HepG2 (cell line): Measurements from ENCODE around the gene PGA4. TPM values are rescaled to one million over a fixed set of nuclear protein-coding genes. Genes with fewer than 3 reads are reported as not detected.

Source experiments
- DBP ChIP-seq: sonication (generic); formaldehyde crosslinking; IDR thresholded peaks from 2 replicates; pipeline ENCODE4 v1.4.0; 2020; ENCODE audit warnings: missing genetic modification reagents; ENCODE audit errors: not compliant biosample characterization
- DNMT3B ChIP-seq: conservative IDR thresholded peaks from 2 replicates; pipeline ENCODE4 v1.6.1; 2016; ENCODE audit warnings: missing biosample characterization, control low read depth
- HNF4G ChIP-seq, 2 experiments: sonication (generic) in 1 of 2; formaldehyde crosslinking in 1 of 2; IDR thresholded peaks; 2 replicates each; pipeline versions ENCODE4 v1.4.0 to v1.6.1; 2011 to 2020; ENCODE audit warnings: borderline replicate concordance in 2 of 2, low read depth in 2 of 2, mild to moderate bottlenecking in 2 of 2, low read length in 1 of 2, missing genetic modification reagents in 1 of 2, moderate library complexity in 1 of 2
- HOXA9 ChIP-seq: sonication (generic); formaldehyde crosslinking; IDR thresholded peaks from 2 replicates; pipeline ENCODE4 v1.8.1; 2022; ENCODE audit warnings: missing genetic modification reagents, mild to moderate bottlenecking, moderate library complexity, borderline replicate concordance
- MIER3 ChIP-seq: IDR thresholded peaks from 2 replicates; pipeline ENCODE4 v1.6.1; 2016; ENCODE audit warnings: missing compliant biosample characterization, borderline replicate concordance
- MYPOP ChIP-seq: sonication (generic); formaldehyde crosslinking; IDR thresholded peaks from 2 replicates; pipeline ENCODE4 v1.8.1; 2023; ENCODE audit warnings: mild to moderate bottlenecking, moderate library complexity, missing genetic modification reagents
- PITX1 ChIP-seq: sonication (generic); formaldehyde crosslinking; IDR thresholded peaks from 2 replicates; pipeline ENCODE4 v1.5.1; 2020; ENCODE audit warnings: mild to moderate bottlenecking, missing genetic modification reagents
- POLR2A ChIP-seq, 2 experiments: IDR thresholded peaks; 2 replicates each; pipeline ENCODE4 v1.6.1; 2011; ENCODE audit warnings: low read depth in 2 of 2, low read length in 2 of 2, mild to moderate bottlenecking in 1 of 2, moderate library complexity in 1 of 2; ENCODE audit not compliant: insufficient read depth in 1 of 2
- PRDM15 ChIP-seq: sonication (generic); formaldehyde crosslinking; IDR thresholded peaks from 2 replicates; pipeline ENCODE4 v1.4.0; 2020; ENCODE audit warnings: missing genetic modification reagents
- TBX2 ChIP-seq: sonication (generic); formaldehyde crosslinking; IDR thresholded peaks from 2 replicates; pipeline ENCODE4 v1.5.0; 2020; ENCODE audit warnings: missing genetic modification reagents, mild to moderate bottlenecking, borderline replicate concordance
- TSC22D2 ChIP-seq: sonication (generic); formaldehyde crosslinking; IDR thresholded peaks from 2 replicates; pipeline ENCODE4 v1.5.1; 2020; ENCODE audit warnings: missing genetic modification reagents, mild to moderate bottlenecking, borderline replicate concordance
- ZHX2 ChIP-seq, 2 experiments: sonication (generic) in 1 of 2; formaldehyde crosslinking in 1 of 2; IDR thresholded peaks; 2 replicates each; pipeline versions ENCODE4 v1.6.1 to v1.9.0; 2014 to 2022; ENCODE audit warnings: antibody characterized with exemption in 1 of 2, borderline replicate concordance in 1 of 2, inconsistent platforms in 1 of 2, low read depth in 1 of 2, missing genetic modification reagents in 1 of 2
- ZNF136 ChIP-seq: sonication (generic); formaldehyde crosslinking; IDR thresholded peaks from 2 replicates; pipeline ENCODE4 v1.8.1; 2022; ENCODE audit warnings: low read depth, mild to moderate bottlenecking, moderate library complexity, missing genetic modification reagents
- ZNF337 ChIP-seq: sonication (generic); formaldehyde crosslinking; IDR thresholded peaks from 2 replicates; pipeline ENCODE4 v1.5.1; 2020; ENCODE audit warnings: missing genetic modification reagents, low read depth, mild to moderate bottlenecking, borderline replicate concordance
- ZNF619 ChIP-seq: sonication (generic); formaldehyde crosslinking; IDR thresholded peaks from 2 replicates; pipeline ENCODE4 v1.4.0; 2020; ENCODE audit warnings: mild to moderate bottlenecking, missing genetic modification reagents
- polyA plus RNA-seq, 8 experiments: library from polyadenylated mRNA; depleted of rRNA in 3 of 8; stranded (reverse) in 7 of 8; unstranded in 1 of 8; fragments of >200 nt; fragmentation: Illumina TruSeq in 4 of 8; extraction: Trizol in 4 of 8; gene quantifications; 2 replicates each; pipeline versions ENCODE4 v1.2.1 to v1.2.3, GENCODE V29; 2011 to 2016; ENCODE audit warnings: low read depth in 4 of 8, missing spikeins in 1 of 8, mixed read lengths in 1 of 8; ENCODE audit not compliant: insufficient read depth in 1 of 8
- total RNA-seq, 5 experiments: library from RNA; depleted of rRNA; stranded (reverse); fragments of >200 nt; fragmentation: Illumina TruSeq; extraction: Trizol; gene quantifications; 2 replicates each; pipeline ENCODE4 v1.2.3, GENCODE V29; 2016; ENCODE audit warnings: low read depth in 1 of 5

PGA4 gene
- total and polyA plus RNA-seq, 2 of the 13 experiments (the other 11 are each of a cell fraction or from before 2014, with no cell fraction given): not detected

GRCh38 chr11:61254403-61255025 is 32.4 kb downstream of the PGA4 start (continued):
- TF ChIP-seq TSC22D2 (CRISPR knock-in tag): no peak
- TF ChIP-seq MIER3 (CRISPR knock-in tag): no peak
- TF ChIP-seq DNMT3B (CRISPR knock-in tag): no peak
- no peak for TF ChIP-seq ZNF619
- no peak for TF ChIP-seq PITX1 (CRISPR knock-in tag)
- TF ChIP-seq HNF4G (IDR thresholded peaks at IDR 0.05; ENCODE audit: borderline replicate concordance, low read depth, low read length): no peak
- TF ChIP-seq HNF4G (CRISPR knock-in tag; IDR thresholded peaks at IDR 0.05; ENCODE audit: borderline replicate concordance, low read depth): no peak
- no peak for TF ChIP-seq DBP
- TF ChIP-seq ZNF136: no peak
- TF ChIP-seq MYPOP (CRISPR knock-in tag): no peak
- no peak for TF ChIP-seq HOXA9
- TF ChIP-seq PRDM15 (CRISPR knock-in tag): no peak
- no peak for TF ChIP-seq ZNF337 (CRISPR knock-in tag)
- no peak for TF ChIP-seq TBX2 (CRISPR knock-in tag)
- TF ChIP-seq ZHX2 (IDR thresholded peaks at IDR 0.05; ENCODE audit: low read depth): no peak
- TF ChIP-seq ZHX2 (CRISPR knock-in tag; IDR thresholded peaks at IDR 0.05; ENCODE audit: borderline replicate concordance): no peak
- peak; percentile 12 to 52; a peak in 1 of 4 replicates for TF ChIP-seq POLR2A (IDR thresholded peaks at IDR 0.05; ENCODE audit: insufficient read depth in 1 of 2, low read depth in 2 of 2, low read length in 2 of 2)
